Measurements from ENCODE around the gene TMEM47. TPM values are rescaled to one million over a fixed set of nuclear protein-coding genes. Genes with fewer than 3 reads are reported as not detected.

TMEM47 gene
- total RNA-seq, 2 donors from 2014 or later = 12.6 to 13.6 TPM

DNA sequence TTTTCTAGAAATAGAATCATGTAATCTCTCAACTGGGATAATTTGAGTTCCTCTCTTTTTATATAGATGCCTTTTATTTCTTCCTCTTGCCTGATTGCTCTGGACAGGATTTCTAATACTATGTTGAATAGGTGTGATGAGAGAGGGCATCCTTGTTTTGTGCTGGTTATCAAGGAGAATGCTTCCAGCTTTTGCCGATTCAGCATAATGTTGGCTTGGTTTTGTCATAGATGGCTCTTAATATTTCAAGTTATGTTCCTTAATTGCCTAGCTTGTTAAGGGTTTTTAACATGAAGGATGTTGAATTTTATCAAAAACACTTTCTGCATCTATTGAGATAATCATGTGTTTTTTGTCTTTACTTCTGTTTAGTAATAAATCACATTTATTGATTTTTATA lies 58.7 kb downstream of the TMEM47 start:
- Mint-ChIP-seq H3K4me1 (peaks cover 4% of the 10 kb centered on the region), H3K9me3 (no peaks in the 10 kb centered on the region), H3K27me3 (ENCODE audit: insufficient read depth) (no peaks in the 10 kb centered on the region), H3K27ac (no peak overlapping the region), H3K36me3 (ENCODE audit: low read depth) (no peaks in the 10 kb centered on the region), H3K4me3 (no peak overlapping the region)
- H3K9me3 ChIP-seq (ENCODE audit: control insufficient read depth, low read length) = no peaks in the 10 kb centered on the region
- H3K36me3 ChIP-seq (ENCODE audit: control insufficient read depth, insufficient read depth, low read length) = no peaks in the 10 kb centered on the region
- WGBS, 2 experiments (ENCODE audit: insufficient coverage in 1 of 2, insufficient read length in 1 of 2) = 70% methylated on average over 1 of the region's 1 CpG; no CpG with 5 or more reads in 1 of the 2 experiments
- H3K27me3 ChIP-seq (ENCODE audit: control insufficient read depth, insufficient read depth, low read length, poor library complexity, severe bottlenecking) = no peaks in the 10 kb centered on the region
- no peaks in the 10 kb centered on the region for H3K4me1 ChIP-seq (ENCODE audit: control insufficient read depth, insufficient read depth, low read length)
- DNase-seq = no peak
- H3K27ac ChIP-seq (ENCODE audit: low read depth, low read length) = no peak overlapping the region
- H3K4me3 ChIP-seq (ENCODE audit: low read length) = no peak overlapping the region
- H3K9ac ChIP-seq (ENCODE audit: extremely low read depth, low read length, poor library complexity, severe bottlenecking) = no peak overlapping the region
- TF ChIP-seq, protein P1, sequence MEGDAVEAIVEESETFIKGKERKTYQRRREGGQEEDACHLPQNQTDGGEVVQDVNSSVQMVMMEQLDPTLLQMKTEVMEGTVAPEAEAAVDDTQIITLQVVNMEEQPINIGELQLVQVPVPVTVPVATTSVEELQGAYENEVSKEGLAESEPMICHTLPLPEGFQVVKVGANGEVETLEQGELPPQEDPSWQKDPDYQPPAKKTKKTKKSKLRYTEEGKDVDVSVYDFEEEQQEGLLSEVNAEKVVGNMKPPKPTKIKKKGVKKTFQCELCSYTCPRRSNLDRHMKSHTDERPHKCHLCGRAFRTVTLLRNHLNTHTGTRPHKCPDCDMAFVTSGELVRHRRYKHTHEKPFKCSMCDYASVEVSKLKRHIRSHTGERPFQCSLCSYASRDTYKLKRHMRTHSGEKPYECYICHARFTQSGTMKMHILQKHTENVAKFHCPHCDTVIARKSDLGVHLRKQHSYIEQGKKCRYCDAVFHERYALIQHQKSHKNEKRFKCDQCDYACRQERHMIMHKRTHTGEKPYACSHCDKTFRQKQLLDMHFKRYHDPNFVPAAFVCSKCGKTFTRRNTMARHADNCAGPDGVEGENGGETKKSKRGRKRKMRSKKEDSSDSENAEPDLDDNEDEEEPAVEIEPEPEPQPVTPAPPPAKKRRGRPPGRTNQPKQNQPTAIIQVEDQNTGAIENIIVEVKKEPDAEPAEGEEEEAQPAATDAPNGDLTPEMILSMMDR (conservative IDR thresholded peaks at IDR 0.05) = no peak

DNA sequence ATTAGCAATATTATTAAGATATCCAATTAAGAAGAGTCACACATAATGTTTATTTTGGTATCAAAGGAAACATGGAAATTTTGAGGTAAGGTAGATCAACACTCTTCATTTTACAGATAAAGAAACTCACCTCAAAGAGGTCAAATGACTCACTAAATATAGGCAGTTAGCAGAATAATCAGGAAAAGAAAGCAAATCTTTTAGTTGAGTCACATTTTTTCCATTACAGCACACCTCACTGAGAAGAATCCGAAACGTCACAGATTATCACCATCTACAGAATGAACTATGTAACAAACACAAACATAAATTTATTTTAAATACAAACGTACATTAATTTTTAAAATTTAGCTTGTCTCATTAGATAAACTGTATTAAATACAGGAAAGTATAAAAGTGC lies 70.1 kb downstream of the TMEM47 start:
- Mint-ChIP-seq H3K4me1 (no peaks in the 10 kb centered on the region), H3K4me3 (no peak overlapping the region), H3K27ac (no peak overlapping the region), H3K27me3 (ENCODE audit: insufficient read depth) (no peaks in the 10 kb centered on the region), H3K9me3 (no peaks in the 10 kb centered on the region), H3K36me3 (ENCODE audit: low read depth) (no peaks in the 10 kb centered on the region)
- H3K4me3 ChIP-seq (ENCODE audit: low read length) = no peak overlapping the region
- no peaks in the 10 kb centered on the region for H3K27me3 ChIP-seq (ENCODE audit: control insufficient read depth, insufficient read depth, low read length, poor library complexity, severe bottlenecking)
- TF ChIP-seq, protein P1 (conservative IDR thresholded peaks at IDR 0.05) = no peak
- 89% methylated on average over 2 of the region's 3 CpGs; no CpG with 5 or more reads in 1 of the 2 experiments for WGBS, 2 experiments (ENCODE audit: insufficient coverage in 1 of 2, insufficient read length in 1 of 2)
- H3K27ac ChIP-seq (ENCODE audit: low read depth, low read length) = no peak overlapping the region
- no peak overlapping the region for H3K9ac ChIP-seq (ENCODE audit: extremely low read depth, low read length, poor library complexity, severe bottlenecking)
- H3K9me3 ChIP-seq (ENCODE audit: control insufficient read depth, low read length) = no peaks in the 10 kb centered on the region
- H3K4me1 ChIP-seq (ENCODE audit: control insufficient read depth, insufficient read depth, low read length) = no peaks in the 10 kb centered on the region
- no peaks in the 10 kb centered on the region for H3K36me3 ChIP-seq (ENCODE audit: control insufficient read depth, insufficient read depth, low read length)
- DNase-seq = no peak

DNA sequence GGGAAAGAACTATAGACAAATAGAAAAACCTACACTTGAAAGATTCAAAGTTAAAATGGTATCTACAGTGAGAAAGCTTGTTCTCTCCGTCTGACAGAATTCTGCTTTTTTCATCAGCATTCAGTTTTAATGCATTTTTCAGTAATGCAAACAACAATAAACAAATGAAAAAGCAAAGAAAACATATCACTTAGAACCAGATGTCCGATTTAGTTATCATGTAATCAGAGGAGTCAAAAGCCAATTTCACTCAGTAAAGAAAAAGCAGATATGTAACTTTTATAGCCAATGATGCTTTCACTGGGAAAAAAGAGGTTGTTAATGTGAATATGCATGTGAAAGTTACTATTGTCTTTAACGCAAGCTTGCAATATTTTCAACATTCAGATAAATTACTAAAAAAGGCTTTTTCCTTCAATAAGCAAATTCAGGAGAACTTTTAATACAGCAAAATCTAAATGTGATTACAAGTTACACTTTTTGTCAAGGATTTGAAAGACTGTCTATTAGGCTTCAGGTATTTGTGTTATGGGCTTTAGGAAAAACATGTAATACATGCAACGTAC lies 70.7 kb downstream of the TMEM47 start:
- WGBS, 2 experiments (ENCODE audit: insufficient coverage in 1 of 2, insufficient read length in 1 of 2) = 100% methylated on average over 1 of the region's 4 CpGs; no CpG with 5 or more reads in 1 of the 2 experiments
- H3K9me3 ChIP-seq (ENCODE audit: control insufficient read depth, low read length) = no peaks in the 10 kb centered on the region
- Mint-ChIP-seq H3K27me3 (ENCODE audit: insufficient read depth) (no peaks in the 10 kb centered on the region), H3K4me3 (no peak overlapping the region), H3K36me3 (ENCODE audit: low read depth) (no peaks in the 10 kb centered on the region), H3K9me3 (no peaks in the 10 kb centered on the region), H3K27ac (no peak overlapping the region), H3K4me1 (no peaks in the 10 kb centered on the region)
- H3K27me3 ChIP-seq (ENCODE audit: control insufficient read depth, insufficient read depth, low read length, poor library complexity, severe bottlenecking) = no peaks in the 10 kb centered on the region
- no peak overlapping the region for H3K27ac ChIP-seq (ENCODE audit: low read depth, low read length)
- no peak overlapping the region for H3K4me3 ChIP-seq (ENCODE audit: low read length)
- no peaks in the 10 kb centered on the region for H3K36me3 ChIP-seq (ENCODE audit: control insufficient read depth, insufficient read depth, low read length)
- H3K4me1 ChIP-seq (ENCODE audit: control insufficient read depth, insufficient read depth, low read length) = no peaks in the 10 kb centered on the region
- TF ChIP-seq, protein P1 (conservative IDR thresholded peaks at IDR 0.05) = no peak
- no peak for DNase-seq
- no peak overlapping the region for H3K9ac ChIP-seq (ENCODE audit: extremely low read depth, low read length, poor library complexity, severe bottlenecking)
